Mesothelial cell of epicardium (in vitro differentiated cells): ENCODE data around the gene NHSL1. TPM values are rescaled to one million over a fixed set of nuclear protein-coding genes. Genes with fewer than 3 reads are reported as not detected.

Experiments used
- DNase-seq, 2 experiments: peaks; one replicate each; pipeline ENCODE4 v3.0.0; 2021; ENCODE audit warnings: low spot score in 2 of 2; ENCODE audit not compliant: unreplicated experiment in 2 of 2
- H3K27ac Mint-ChIP-seq: 2 replicates; pipeline ENCODE4 v1.8.0; 2021; ENCODE audit warnings: mixed read lengths
- H3K27me3 Mint-ChIP-seq: 2 replicates; pipeline ENCODE4 v1.8.0; 2021; ENCODE audit warnings: low read depth, mixed read lengths
- H3K36me3 Mint-ChIP-seq: 2 replicates; pipeline ENCODE4 v1.8.0; 2021; ENCODE audit warnings: mixed read lengths
- H3K4me1 Mint-ChIP-seq: 2 replicates; pipeline ENCODE4 v1.8.0; 2021; ENCODE audit warnings: mixed read lengths
- H3K4me3 Mint-ChIP-seq: 2 replicates; pipeline ENCODE4 v1.8.0; 2021; ENCODE audit warnings: mild to moderate bottlenecking, moderate library complexity, mixed read lengths
- H3K9me3 Mint-ChIP-seq: 2 replicates; pipeline ENCODE4 v1.8.0; 2021; ENCODE audit warnings: mixed read lengths
- total RNA-seq: library from RNA; stranded (reverse); gene quantifications from 3 replicates; pipeline ENCODE4 v1.2.1, GENCODE V29; 2021
- TF ChIP-seq, protein P1 (sequence below): fragments of 200-600 bp; sonication (generic); IDR thresholded peaks from one replicate; pipeline ENCODE4 v1.5.0; 2021; ENCODE audit warnings: antibody characterized with exemption; ENCODE audit not compliant: unreplicated experiment

Gene NHSL1
- total RNA-seq, 1 donor from 2014 or later, result 68.0 TPM

GRCh38 chr6:138450445-138450844 is 48.8 kb downstream of the NHSL1 start:
- TF ChIP-seq, protein P1, sequence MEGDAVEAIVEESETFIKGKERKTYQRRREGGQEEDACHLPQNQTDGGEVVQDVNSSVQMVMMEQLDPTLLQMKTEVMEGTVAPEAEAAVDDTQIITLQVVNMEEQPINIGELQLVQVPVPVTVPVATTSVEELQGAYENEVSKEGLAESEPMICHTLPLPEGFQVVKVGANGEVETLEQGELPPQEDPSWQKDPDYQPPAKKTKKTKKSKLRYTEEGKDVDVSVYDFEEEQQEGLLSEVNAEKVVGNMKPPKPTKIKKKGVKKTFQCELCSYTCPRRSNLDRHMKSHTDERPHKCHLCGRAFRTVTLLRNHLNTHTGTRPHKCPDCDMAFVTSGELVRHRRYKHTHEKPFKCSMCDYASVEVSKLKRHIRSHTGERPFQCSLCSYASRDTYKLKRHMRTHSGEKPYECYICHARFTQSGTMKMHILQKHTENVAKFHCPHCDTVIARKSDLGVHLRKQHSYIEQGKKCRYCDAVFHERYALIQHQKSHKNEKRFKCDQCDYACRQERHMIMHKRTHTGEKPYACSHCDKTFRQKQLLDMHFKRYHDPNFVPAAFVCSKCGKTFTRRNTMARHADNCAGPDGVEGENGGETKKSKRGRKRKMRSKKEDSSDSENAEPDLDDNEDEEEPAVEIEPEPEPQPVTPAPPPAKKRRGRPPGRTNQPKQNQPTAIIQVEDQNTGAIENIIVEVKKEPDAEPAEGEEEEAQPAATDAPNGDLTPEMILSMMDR, result no peak
- Mint-ChIP-seq H3K4me3 (no peak overlapping the region), H3K27me3 (no peaks in the 10 kb centered on the region), H3K36me3 (peaks cover 12% of the 10 kb centered on the region), H3K9me3 (no peaks in the 10 kb centered on the region), H3K27ac (peak overlapping the region; percentile 36), H3K4me1 (peaks cover 20% of the 10 kb centered on the region)
- no peak for DNase-seq

DNA sequence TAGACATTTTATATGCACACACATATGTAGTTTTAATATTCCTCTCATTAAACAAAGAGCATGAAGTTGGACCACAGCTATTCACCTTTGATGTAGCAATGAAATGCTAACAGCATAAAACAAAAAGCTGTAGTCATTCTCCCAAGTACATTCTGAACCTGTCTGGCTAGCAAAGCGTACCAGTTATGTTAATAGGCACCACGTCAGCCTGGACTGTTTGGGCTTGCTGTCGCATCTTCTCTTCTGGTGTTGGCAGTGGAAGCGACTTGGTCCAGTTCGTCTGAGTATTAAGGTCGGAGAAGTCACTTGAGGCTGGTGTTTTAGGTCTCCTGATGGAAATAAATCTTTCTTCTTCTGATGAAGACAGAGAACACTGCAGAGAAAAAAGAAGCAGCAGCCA is 52.5 kb downstream of the NHSL1 start:
- TF ChIP-seq, protein P1, result no peak
- no peak overlapping the region for H3K4me3 Mint-ChIP-seq
- no peaks in the 10 kb centered on the region for H3K27me3 Mint-ChIP-seq
- peaks cover 18% of the 10 kb centered on the region for H3K36me3 Mint-ChIP-seq
- no peaks in the 10 kb centered on the region for H3K9me3 Mint-ChIP-seq
- peaks cover 31% of the 10 kb centered on the region for H3K4me1 Mint-ChIP-seq
- no peak for DNase-seq
- H3K27ac Mint-ChIP-seq, result no peak overlapping the region

DNA sequence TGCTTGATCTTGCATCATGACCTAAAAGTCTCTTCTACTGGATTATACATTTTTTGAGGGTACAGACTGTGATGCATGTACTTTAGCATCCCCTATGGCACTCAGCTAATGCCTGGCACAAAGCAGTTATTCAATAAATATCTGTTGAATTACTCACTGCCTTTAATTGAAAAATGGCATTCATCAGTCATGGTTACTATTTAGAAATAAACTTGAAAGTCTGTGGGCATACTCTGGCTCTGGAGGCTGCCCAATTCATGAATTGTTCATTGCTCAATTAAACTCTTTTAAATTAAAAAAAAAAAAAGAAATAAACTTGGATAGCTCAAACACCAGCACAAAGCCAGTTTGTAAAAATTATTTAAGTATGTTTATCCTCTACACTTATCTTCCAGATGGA is 55.3 kb downstream of the NHSL1 start:
- no peak overlapping the region for H3K27ac Mint-ChIP-seq
- H3K4me3 Mint-ChIP-seq, result no peak overlapping the region
- TF ChIP-seq, protein P1, result no peak
- peaks cover 30% of the 10 kb centered on the region for H3K36me3 Mint-ChIP-seq
- H3K9me3 Mint-ChIP-seq, result no peaks in the 10 kb centered on the region
- DNase-seq, result no peak
- peaks cover 45% of the 10 kb centered on the region for H3K4me1 Mint-ChIP-seq
- H3K27me3 Mint-ChIP-seq, result no peaks in the 10 kb centered on the region

- no peaks in the 10 kb centered on the region for H3K27me3 Mint-ChIP-seq
- H3K36me3 Mint-ChIP-seq, result peaks cover 28% of the 10 kb centered on the region
- no peaks in the 10 kb centered on the region for H3K9me3 Mint-ChIP-seq
- no peak overlapping the region for H3K4me3 Mint-ChIP-seq
- no peak for DNase-seq
- peaks cover 43% of the 10 kb centered on the region for H3K4me1 Mint-ChIP-seq
- H3K27ac Mint-ChIP-seq, result no peak overlapping the region
- TF ChIP-seq, protein P1, result no peak
Measured at GRCh38 chr6:138442663-138443062, 56.6 kb downstream of the NHSL1 start.

GRCh38 chr6:138441965-138442364 is 57.3 kb downstream of the NHSL1 start:
- H3K4me3 Mint-ChIP-seq, result no peak overlapping the region
- no peaks in the 10 kb centered on the region for H3K9me3 Mint-ChIP-seq
- H3K4me1 Mint-ChIP-seq, result peaks cover 43% of the 10 kb centered on the region
- no peak for DNase-seq
- TF ChIP-seq, protein P1, result no peak
- H3K27ac Mint-ChIP-seq, result peak overlapping the region; percentile 81
- H3K36me3 Mint-ChIP-seq, result peaks cover 32% of the 10 kb centered on the region
- H3K27me3 Mint-ChIP-seq, result no peaks in the 10 kb centered on the region
